HEK293T (cell line): ENCODE data around the gene SMPDL3B.

Source experiments
- CTCF ChIA-PET: fragments of 350-600 bp; formaldehyde crosslinking; extraction: SDS; loops from one replicate; lab custom pipeline; 2021; ENCODE audit warnings: antibody characterized with exemption, inconsistent platforms; lab: Yijun Ruan, JAX
- POLR2A ChIA-PET: fragments of 350-600 bp; formaldehyde crosslinking; extraction: SDS; loops from one replicate; lab custom pipeline; 2020; ENCODE audit warnings: antibody characterized with exemption, inconsistent platforms; lab: Yijun Ruan, JAX
- DNase-seq: peaks from one replicate; pipeline ENCODE4 v3.0.0; 2012; ENCODE audit warnings: mixed read lengths; ENCODE audit errors: extremely low spot score
- ARNT ChIP-seq: fragments of 450-650 bp; IDR thresholded peaks from 2 replicates; pipeline ENCODE4 v1.6.1; 2017; ENCODE audit warnings: mild to moderate bottlenecking
- BHLHE40 ChIP-seq: fragments of 450-650 bp; IDR thresholded peaks from 2 replicates; pipeline ENCODE4 v1.6.1; 2016; ENCODE audit warnings: mild to moderate bottlenecking, moderate library complexity, borderline replicate concordance
- CTBP1 ChIP-seq: fragments of 450-650 bp; IDR thresholded peaks from 2 replicates; pipeline ENCODE4 v1.6.1; 2016; ENCODE audit warnings: borderline replicate concordance
- ELF4 ChIP-seq: fragments of 450-650 bp; IDR thresholded peaks from 2 replicates; pipeline ENCODE4 v1.6.1; 2017; ENCODE audit warnings: antibody characterized with exemption
- FOXA1 ChIP-seq: fragments of 450-650 bp; IDR thresholded peaks from 2 replicates; pipeline ENCODE4 v1.6.1; 2016; ENCODE audit warnings: mild to moderate bottlenecking
- FOXK2 ChIP-seq: fragments of 450-650 bp; IDR thresholded peaks from 2 replicates; pipeline ENCODE4 v1.6.1; 2016; ENCODE audit warnings: mild to moderate bottlenecking
- FOXM1 ChIP-seq: fragments of 450-650 bp; IDR thresholded peaks from 2 replicates; pipeline ENCODE4 v1.6.1; 2017; ENCODE audit warnings: mild to moderate bottlenecking, borderline replicate concordance
- HDGF ChIP-seq: fragments of 450-650 bp; IDR thresholded peaks from 2 replicates; pipeline ENCODE4 v1.6.1; 2017; ENCODE audit warnings: antibody characterized with exemption, borderline replicate concordance
- L3MBTL2 ChIP-seq: fragments of 450-650 bp; conservative IDR thresholded peaks from 2 replicates; pipeline ENCODE4 v1.6.1; 2016; ENCODE audit warnings: mild to moderate bottlenecking
- LEF1 ChIP-seq: fragments of 450-650 bp; IDR thresholded peaks from 2 replicates; pipeline ENCODE4 v1.6.1; 2017; ENCODE audit warnings: mild to moderate bottlenecking, borderline replicate concordance
- NFRKB ChIP-seq: fragments of 450-650 bp; IDR thresholded peaks from 2 replicates; pipeline ENCODE4 v1.6.1; 2016; ENCODE audit warnings: mild to moderate bottlenecking, moderate library complexity
- SP1 ChIP-seq: fragments of 450-650 bp; IDR thresholded peaks from 2 replicates; pipeline ENCODE4 v1.6.1; 2017
- SUZ12 ChIP-seq: fragments of 450-650 bp; IDR thresholded peaks from 2 replicates; pipeline ENCODE4 v1.6.1; 2016; ENCODE audit warnings: mild to moderate bottlenecking
- TARDBP ChIP-seq: fragments of 450-650 bp; IDR thresholded peaks from 2 replicates; pipeline ENCODE4 v1.6.1; 2016
- ZNF384 ChIP-seq: fragments of 450-650 bp; IDR thresholded peaks from 2 replicates; pipeline ENCODE4 v1.6.1; 2016
- TF ChIP-seq, protein P1 (sequence below): fragments of 450-650 bp; IDR thresholded peaks from 2 replicates; pipeline ENCODE4 v1.6.1; 2016

The SMPDL3B gene

DNA sequence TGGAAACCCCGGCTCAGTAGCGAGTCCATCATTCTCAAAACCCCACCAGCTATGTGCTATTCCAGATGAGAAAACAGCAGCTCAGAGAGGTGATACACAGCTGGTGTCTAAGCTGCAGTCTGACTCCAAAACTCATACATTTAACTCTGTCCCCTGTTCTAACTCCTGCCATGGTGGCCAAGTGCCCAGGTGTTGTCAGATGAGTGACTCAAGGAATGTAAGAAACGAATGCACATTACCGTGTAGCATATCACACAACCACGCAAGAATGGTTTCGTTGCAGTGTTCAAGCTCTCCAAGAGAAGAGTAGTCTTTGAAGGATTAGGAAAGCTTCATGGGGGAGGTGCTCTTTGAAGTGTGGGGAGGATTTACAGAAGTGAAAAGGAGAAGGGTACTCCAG is 20.3 kb downstream of the SMPDL3B start:
- CTCF ChIA-PET = no interaction called here
- DNase-seq = no peak
- no peak for TF ChIP-seq SUZ12
- no peak for TF ChIP-seq ZNF384
- TF ChIP-seq CTBP1 = no peak
- no peak for TF ChIP-seq FOXK2
- TF ChIP-seq BHLHE40 = no peak
- TF ChIP-seq FOXA1 = no peak
- TF ChIP-seq SP1 = no peak
- no peak for TF ChIP-seq TARDBP
- TF ChIP-seq, protein P1, sequence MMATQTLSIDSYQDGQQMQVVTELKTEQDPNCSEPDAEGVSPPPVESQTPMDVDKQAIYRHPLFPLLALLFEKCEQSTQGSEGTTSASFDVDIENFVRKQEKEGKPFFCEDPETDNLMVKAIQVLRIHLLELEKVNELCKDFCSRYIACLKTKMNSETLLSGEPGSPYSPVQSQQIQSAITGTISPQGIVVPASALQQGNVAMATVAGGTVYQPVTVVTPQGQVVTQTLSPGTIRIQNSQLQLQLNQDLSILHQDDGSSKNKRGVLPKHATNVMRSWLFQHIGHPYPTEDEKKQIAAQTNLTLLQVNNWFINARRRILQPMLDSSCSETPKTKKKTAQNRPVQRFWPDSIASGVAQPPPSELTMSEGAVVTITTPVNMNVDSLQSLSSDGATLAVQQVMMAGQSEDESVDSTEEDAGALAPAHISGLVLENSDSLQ = no peak
- TF ChIP-seq ARNT = no peak
- TF ChIP-seq LEF1 = no peak
- no peak for TF ChIP-seq FOXM1
- no peak for TF ChIP-seq L3MBTL2
- TF ChIP-seq HDGF = no peak
- no peak for TF ChIP-seq NFRKB
- TF ChIP-seq ELF4 = no peak
- POLR2A ChIA-PET = interaction anchor here (1.1 kb wide), 1 partner anchor 8 kb away, joined by 4 read pairs; no protein-coding TSS in a partner anchor

DNA sequence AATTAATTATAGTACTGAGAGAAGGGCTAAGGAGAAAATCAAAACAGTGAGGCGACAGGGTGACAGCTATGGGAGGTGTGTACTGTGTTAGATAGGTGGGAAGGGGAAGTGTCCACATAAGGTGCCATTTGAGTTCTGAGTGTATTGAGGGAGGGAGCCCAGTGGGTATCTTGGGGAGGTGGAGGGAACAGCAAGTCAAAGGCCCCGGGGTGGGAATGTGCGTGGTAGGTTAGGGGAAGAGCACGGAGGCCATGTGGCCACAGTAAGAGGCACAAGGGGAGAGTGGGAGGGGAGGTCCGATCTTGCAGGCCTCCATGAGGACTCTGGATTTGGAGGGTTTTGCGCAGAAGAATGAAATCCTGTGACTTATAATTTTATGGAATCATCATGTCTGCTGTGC is 22.0 kb downstream of the SMPDL3B start:
- ChIA-PET CTCF (interaction anchor here (1.0 to 1.2 kb wide), 2 partner anchors 16 to 22 kb away, joined by 3 read pairs; partner anchors contain the start of gene SMPDL3B), POLR2A (interaction anchor here (1.0 kb wide), 1 partner anchor 21 kb away, joined by 4 read pairs; the partner anchor contains the start of gene SMPDL3B)
- TF ChIP-seq ELF4 = no peak
- TF ChIP-seq, protein P1 = no peak
- TF ChIP-seq FOXM1 = no peak
- TF ChIP-seq BHLHE40 = no peak
- no peak for DNase-seq

DNA sequence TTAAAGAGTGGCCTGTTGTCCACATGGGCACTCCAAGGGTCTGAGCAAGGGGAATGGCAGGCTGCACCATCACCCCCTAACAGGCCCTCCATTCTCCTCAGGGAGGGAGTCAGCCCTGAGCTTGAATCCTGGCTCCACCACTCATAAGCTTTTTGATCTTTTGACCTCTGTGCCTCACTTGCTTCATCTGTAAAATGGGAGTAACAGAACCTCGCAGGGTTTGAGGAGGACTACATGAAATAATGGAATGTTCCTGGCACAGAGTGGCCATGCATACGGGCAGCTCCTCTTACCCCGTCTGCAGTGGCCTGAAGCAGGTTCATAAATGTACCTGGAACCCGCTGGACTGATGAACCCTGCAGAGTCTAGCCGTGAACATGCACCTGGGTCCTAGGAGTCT is 22.9 kb downstream of the SMPDL3B start:
- POLR2A ChIA-PET = interaction anchor here (1.0 kb wide), 1 partner anchor 22 kb away, joined by 4 read pairs; the partner anchor contains the start of gene SMPDL3B
- CTCF ChIA-PET = interaction anchor here (1.2 kb wide), 1 partner anchor 22 kb away, joined by 3 read pairs; the partner anchor contains the start of gene SMPDL3B
- DNase-seq = no peak
- TF ChIP-seq CTBP1 = no peak
- no peak for TF ChIP-seq HDGF
- no peak for TF ChIP-seq FOXA1
- no peak for TF ChIP-seq SP1
- TF ChIP-seq L3MBTL2 = no peak
- no peak for TF ChIP-seq FOXM1
- no peak for TF ChIP-seq ARNT
- no peak for TF ChIP-seq SUZ12
- no peak for TF ChIP-seq BHLHE40
- no peak for TF ChIP-seq TARDBP
- TF ChIP-seq FOXK2 = no peak
- TF ChIP-seq, protein P1 = no peak

DNA sequence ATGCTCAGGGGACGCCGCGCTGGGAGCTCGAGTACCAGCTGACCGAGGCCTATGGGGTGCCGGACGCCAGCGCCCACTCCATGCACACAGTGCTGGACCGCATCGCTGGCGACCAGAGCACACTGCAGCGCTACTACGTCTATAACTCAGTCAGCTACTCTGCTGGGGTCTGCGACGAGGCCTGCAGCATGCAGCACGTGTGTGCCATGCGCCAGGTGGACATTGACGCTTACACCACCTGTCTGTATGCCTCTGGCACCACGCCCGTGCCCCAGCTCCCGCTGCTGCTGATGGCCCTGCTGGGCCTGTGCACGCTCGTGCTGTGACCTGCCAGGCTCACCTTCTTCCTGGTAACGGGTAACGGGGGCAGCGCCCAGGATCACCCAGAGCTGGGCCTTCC is 23.7 kb downstream of the SMPDL3B start:
- CTCF ChIA-PET = no interaction called here
- no peak for DNase-seq
- POLR2A ChIA-PET = no interaction called here
- no peak for TF ChIP-seq BHLHE40
- no peak for TF ChIP-seq ARNT
- no peak for TF ChIP-seq NFRKB
- TF ChIP-seq LEF1 = no peak

DNA sequence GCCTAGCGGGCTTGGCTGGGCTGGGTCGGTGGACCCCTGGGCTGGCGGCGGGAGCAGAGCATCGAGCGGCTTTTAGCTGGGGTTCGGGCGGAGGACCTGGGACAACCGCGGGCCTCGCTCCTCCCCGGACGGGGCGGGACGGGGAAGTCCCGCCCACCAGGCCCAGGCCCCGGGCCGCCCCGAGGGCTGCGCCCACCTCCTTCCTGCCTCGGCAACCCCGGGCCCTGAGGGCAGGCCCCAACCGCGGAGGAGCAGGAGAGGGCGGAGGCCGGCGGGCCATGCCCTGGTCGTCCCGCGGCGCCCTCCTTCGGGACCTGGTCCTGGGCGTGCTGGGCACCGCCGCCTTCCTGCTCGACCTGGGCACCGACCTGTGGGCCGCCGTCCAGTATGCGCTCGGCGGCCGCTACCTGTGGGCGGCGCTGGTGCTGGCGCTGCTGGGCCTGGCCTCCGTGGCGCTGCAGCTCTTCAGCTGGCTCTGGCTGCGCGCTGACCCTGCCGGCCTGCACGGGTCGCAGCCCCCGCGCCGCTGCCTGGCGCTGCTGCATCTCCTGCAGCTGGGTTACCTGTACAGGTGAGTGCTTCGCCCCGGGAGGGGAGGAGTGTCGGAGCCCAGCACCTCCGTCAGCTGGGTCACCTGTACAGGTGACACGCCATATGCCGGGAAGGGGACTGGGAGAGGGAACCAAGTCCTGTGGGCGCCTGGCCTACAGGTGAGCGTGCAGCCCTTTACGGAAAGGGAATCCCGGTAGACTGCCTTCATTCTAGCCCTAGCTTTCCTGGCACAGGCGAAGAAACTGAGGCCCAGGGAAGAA is 25.2 kb downstream of the SMPDL3B start, which contains the start of gene XKR8:
Gene XKR8, plus strand, starts transcription at position 182 of the 812 bp plus-strand sequence. Its CDS starts 97 bp downstream, at position 279.
- TF ChIP-seq, protein P1 = no peak
- TF ChIP-seq LEF1 (no peak), FOXA1 (no peak), L3MBTL2 (no peak), CTBP1 (no peak), ZNF384 (no peak), FOXM1 (no peak), ARNT (no peak), FOXK2 (no peak), BHLHE40 (no peak), NFRKB (no peak), ELF4 (no peak), SP1 (no peak), HDGF (no peak), TARDBP (no peak), SUZ12 (no peak)
- CTCF ChIA-PET = interaction anchor here (0.5 to 1.2 kb wide), 5 partner anchors 9 to 467 kb away, joined by 3 to 4 read pairs (median 3); no protein-coding TSS in a partner anchor
- POLR2A ChIA-PET = interaction anchor here (0.6 to 1.4 kb wide), 13 partner anchors 9 to 275 kb away, joined by 3 to 5 read pairs (median 3); partner anchors contain the start of genes EYA3 and STX12
- peak; percentile 98 for DNase-seq
